A673 (cell line): ENCODE measurements around the gene TGFBR3L. TPM values are rescaled to one million over a fixed set of nuclear protein-coding genes. Genes with fewer than 3 reads are reported as not detected.
A peak's percentile ranks its signal among the peaks of the same experiment; 100 is the strongest.

Experiments used
- Bru-seq: library from RNA; stranded (reverse); fragments of 400-500 nt; gene quantifications from one replicate; lab custom pipeline; 2021; lab: Mats Ljungman, UMichigan
- BruChase-seq, 2 experiments: library from RNA; stranded (reverse); fragments of 400-500 nt; gene quantifications; one replicate each; lab custom pipeline; 2021; lab: Mats Ljungman, UMichigan
- BruUV-seq: library from RNA; stranded (reverse); fragments of 400-500 nt; replicated peaks from 2 replicates; lab custom pipeline; 2021; lab: Mats Ljungman, UMichigan
- CTCF ChIA-PET: fragments of 300-600 bp; sonication (Branson Sonifier 250); formaldehyde crosslinking; loops from one replicate; lab custom pipeline; 2022; ENCODE audit warnings: antibody characterized with exemption; lab: Charles Lee
- POLR2A ChIA-PET: fragments of 300-600 bp; sonication (Branson Sonifier 250); formaldehyde crosslinking; loops from one replicate; lab custom pipeline; 2022; ENCODE audit warnings: antibody characterized with exemption; ENCODE audit not compliant: low non-redundant PET; lab: Charles Lee
- DNase-seq: peaks from one replicate; pipeline ENCODE4 v3.0.0-alpha.2; 2015; ENCODE audit warnings: low spot score
- H3K27ac ChIP-seq: fragments of 200-600 bp; sonication (generic); 2 replicates; pipeline ENCODE4 v1.5.1; 2016; ENCODE audit warnings: mixed run types, low read depth, mild to moderate bottlenecking, mixed read lengths, antibody characterized with exemption, low read length; ENCODE audit not compliant: poor library complexity, severe bottlenecking
- H3K27me3 ChIP-seq: fragments of 200-600 bp; sonication (generic); replicated peaks from 2 replicates; pipeline ENCODE4 v1.6.1; 2017; ENCODE audit warnings: mixed run types, low read depth, mild to moderate bottlenecking, mixed read lengths, antibody characterized with exemption, low read length; ENCODE audit not compliant: insufficient read depth, poor library complexity
- H3K36me3 ChIP-seq: fragments of 200-600 bp; sonication (generic); 2 replicates; pipeline ENCODE4 v1.6.1; 2016; ENCODE audit warnings: mixed run types, mild to moderate bottlenecking, mixed read lengths, antibody characterized with exemption, low read length; ENCODE audit not compliant: insufficient read depth, poor library complexity, severe bottlenecking
- H3K4me1 ChIP-seq: fragments of 200-600 bp; sonication (generic); 2 replicates; pipeline ENCODE4 v1.6.1; 2017; ENCODE audit warnings: mixed run types, mild to moderate bottlenecking, mixed read lengths, antibody characterized with exemption, low read length; ENCODE audit not compliant: insufficient read depth, poor library complexity, severe bottlenecking
- H3K4me3 ChIP-seq: fragments of 200-600 bp; sonication (generic); 2 replicates; pipeline ENCODE4 v1.5.1; 2016; ENCODE audit warnings: low read depth, mixed run types, mild to moderate bottlenecking, mixed read lengths, low read length; ENCODE audit not compliant: poor library complexity, severe bottlenecking
- H3K9me3 ChIP-seq: fragments of 200-600 bp; sonication (generic); 2 replicates; pipeline ENCODE4 v1.6.1; 2016; ENCODE audit warnings: mixed run types, low read depth, mild to moderate bottlenecking, mixed read lengths, antibody characterized with exemption, low read length; ENCODE audit not compliant: poor library complexity, severe bottlenecking
- EZH2 ChIP-seq: fragments of 200-600 bp; sonication (generic); IDR thresholded peaks from 2 replicates; pipeline ENCODE4 v1.6.1; 2017; ENCODE audit warnings: borderline replicate concordance, low read depth, mild to moderate bottlenecking, mixed read lengths, antibody characterized with exemption, low read length; ENCODE audit not compliant: poor library complexity, severe bottlenecking
- intact Hi-C: fragments of 100-400 bp; cut with micrococcal nuclease; formaldehyde crosslinking; loops from one replicate; pipeline ENCODE4 v1.10.0; 2022; ENCODE audit not compliant: unreplicated experiment
- long read RNA-seq: library from polyadenylated mRNA; stranded (forward); transcript quantifications from one replicate; pipeline ENCODE4 v2.0.0, GENCODE V29; 2022
- total RNA-seq: library from RNA; stranded (reverse); gene quantifications from 2 replicates; pipeline ENCODE4 v1.2.3, GENCODE V29; 2021
- TF ChIP-seq, protein P1 (sequence below): fragments of 300-800, 200-600 bp; sonication (generic); conservative IDR thresholded peaks from 2 replicates; pipeline ENCODE4 v1.5.1; 2017; ENCODE audit warnings: low read depth, mild to moderate bottlenecking, antibody characterized with exemption, low read length, moderate library complexity, mixed read lengths

Gene TGFBR3L
- total RNA-seq (1.4 and 1.6 TPM in 2 replicates), Bru-seq, nascent RNA (percentile 21 among the genes with signal in this experiment), BruChase-seq, experiment 1, labeled RNA remaining after a 2-hour chase (percentile 25 among the genes with signal in this experiment), BruChase-seq, experiment 2, labeled RNA remaining after a 6-hour chase (percentile 36 among the genes with signal in this experiment)
- long read RNA-seq, partial matches to known transcripts: 1 of 4 reads
- long read RNA-seq, other reads (novel, unspliced or antisense): 2 of 4 reads

- Histone ChIP-seq H3K27ac (no peak within 1 kb of the TSS), H3K36me3 (peaks cover 19% of the 10 kb centered on the region), H3K9me3 (no peaks in the 10 kb centered on the region), H3K4me3 (no peak within 1 kb of the TSS), H3K27me3 (peaks cover 12% of the 10 kb centered on the region), H3K4me1 (peaks cover 25% of the 10 kb centered on the region)
- no peak for TF ChIP-seq EZH2
- TF ChIP-seq, protein P1, sequence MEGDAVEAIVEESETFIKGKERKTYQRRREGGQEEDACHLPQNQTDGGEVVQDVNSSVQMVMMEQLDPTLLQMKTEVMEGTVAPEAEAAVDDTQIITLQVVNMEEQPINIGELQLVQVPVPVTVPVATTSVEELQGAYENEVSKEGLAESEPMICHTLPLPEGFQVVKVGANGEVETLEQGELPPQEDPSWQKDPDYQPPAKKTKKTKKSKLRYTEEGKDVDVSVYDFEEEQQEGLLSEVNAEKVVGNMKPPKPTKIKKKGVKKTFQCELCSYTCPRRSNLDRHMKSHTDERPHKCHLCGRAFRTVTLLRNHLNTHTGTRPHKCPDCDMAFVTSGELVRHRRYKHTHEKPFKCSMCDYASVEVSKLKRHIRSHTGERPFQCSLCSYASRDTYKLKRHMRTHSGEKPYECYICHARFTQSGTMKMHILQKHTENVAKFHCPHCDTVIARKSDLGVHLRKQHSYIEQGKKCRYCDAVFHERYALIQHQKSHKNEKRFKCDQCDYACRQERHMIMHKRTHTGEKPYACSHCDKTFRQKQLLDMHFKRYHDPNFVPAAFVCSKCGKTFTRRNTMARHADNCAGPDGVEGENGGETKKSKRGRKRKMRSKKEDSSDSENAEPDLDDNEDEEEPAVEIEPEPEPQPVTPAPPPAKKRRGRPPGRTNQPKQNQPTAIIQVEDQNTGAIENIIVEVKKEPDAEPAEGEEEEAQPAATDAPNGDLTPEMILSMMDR: no peak
- BruUV-seq: no TSS peak
- no peak for DNase-seq
- ChIA-PET POLR2A (no interaction called here), CTCF (no interaction called here)
- intact Hi-C loops: no loop called here
Measured at GRCh38 chr19:7914598-7915045, at the start of gene TGFBR3L. Gene TGFBR3L (plus strand): TSS chr19:7914830.

DNA sequence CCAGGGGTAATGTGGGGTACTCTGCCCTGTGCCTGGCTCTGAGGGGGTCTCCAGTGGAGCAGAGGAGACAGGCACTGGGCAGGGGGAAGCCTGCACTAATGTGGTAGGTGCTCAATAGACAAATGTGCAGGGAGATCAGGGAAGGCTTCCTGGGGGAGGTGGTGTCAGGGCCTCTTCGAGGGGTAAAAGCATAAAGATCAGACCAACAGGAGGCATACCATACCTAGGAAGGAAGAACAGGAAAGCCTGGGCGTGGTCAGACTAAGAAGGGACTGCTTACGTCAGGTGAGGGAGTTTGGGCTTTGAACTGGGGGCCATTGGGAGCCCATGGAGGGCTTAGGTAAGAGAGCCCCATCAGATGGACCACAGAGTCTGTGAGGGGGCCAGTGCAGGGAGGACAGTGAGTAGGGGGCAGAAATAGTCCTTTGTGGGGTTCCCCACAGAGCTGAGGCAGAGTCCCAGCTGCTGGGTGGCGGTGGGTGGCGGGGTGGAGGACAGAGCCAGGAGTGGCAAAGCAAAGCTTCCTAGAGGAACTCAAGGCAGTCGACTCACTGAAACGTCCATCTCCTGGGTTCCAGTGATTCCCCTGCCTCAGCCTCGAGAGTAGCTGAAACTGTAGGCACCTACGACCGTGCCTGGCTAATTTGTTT, 49.2 kb upstream of the TGFBR3L start:
- Histone ChIP-seq H3K4me1 (peaks cover 13% of the 10 kb centered on the region), H3K4me3 (no peak overlapping the region), H3K27me3 (no peaks in the 10 kb centered on the region), H3K36me3 (no peaks in the 10 kb centered on the region), H3K27ac (no peak overlapping the region), H3K9me3 (no peaks in the 10 kb centered on the region)
- no TSS peak for BruUV-seq
- no peak for DNase-seq
- intact Hi-C loops: no loop called here
- TF ChIP-seq, protein P1: no peak
- no peak for TF ChIP-seq EZH2
- ChIA-PET CTCF (no interaction called here), POLR2A (no interaction called here)

GRCh38 chr19:7866399-7867091, 48.1 kb upstream of the TGFBR3L start:
- Histone ChIP-seq H3K9me3 (no peaks in the 10 kb centered on the region), H3K36me3 (no peaks in the 10 kb centered on the region), H3K4me1 (peaks cover 22% of the 10 kb centered on the region), H3K4me3 (no peak overlapping the region), H3K27me3 (no peaks in the 10 kb centered on the region), H3K27ac (no peak overlapping the region)
- DNase-seq: no peak
- ChIA-PET POLR2A (no interaction called here), CTCF (no interaction called here)
- intact Hi-C loops: no loop called here
- TF ChIP-seq, protein P1: no peak
- TF ChIP-seq EZH2: no peak
- BruUV-seq: no TSS peak
